Ishikawa (cell line): ENCODE measurements around the gene NFS1.

Experiments used
- CEBPB ChIP-seq: IDR thresholded peaks from 2 replicates; pipeline ENCODE4 v1.6.1; 2012
- CREB1 ChIP-seq: IDR thresholded peaks from 2 replicates; pipeline ENCODE4 v1.6.1; 2012; ENCODE audit warnings: low read depth
- EGR1 ChIP-seq: IDR thresholded peaks from 2 replicates; pipeline ENCODE4 v1.6.1; 2012
- EP300 ChIP-seq: IDR thresholded peaks from 2 replicates; pipeline ENCODE4 v1.6.1; 2012; ENCODE audit warnings: borderline replicate concordance
- FOXM1 ChIP-seq: IDR thresholded peaks from 2 replicates; pipeline ENCODE4 v1.6.1; 2012; ENCODE audit warnings: low read depth, borderline replicate concordance
- MAX ChIP-seq: IDR thresholded peaks from 2 replicates; pipeline ENCODE4 v1.6.1; 2012
- NFIC ChIP-seq: IDR thresholded peaks from 2 replicates; pipeline ENCODE4 v1.6.1; 2012
- RAD21 ChIP-seq: IDR thresholded peaks from 2 replicates; pipeline ENCODE4 v1.6.1; 2012; ENCODE audit warnings: low read depth
- REST ChIP-seq: IDR thresholded peaks from 2 replicates; pipeline ENCODE4 v1.6.1; 2012; ENCODE audit warnings: low read depth, mild to moderate bottlenecking
- TAF1 ChIP-seq: IDR thresholded peaks from 2 replicates; pipeline ENCODE4 v1.6.1; 2012; ENCODE audit warnings: low read depth, mild to moderate bottlenecking
- TCF12 ChIP-seq: IDR thresholded peaks from 2 replicates; pipeline ENCODE4 v1.6.1; 2012; ENCODE audit warnings: low read depth
- TEAD4 ChIP-seq: IDR thresholded peaks from 2 replicates; pipeline ENCODE4 v1.6.1; 2012
- USF1 ChIP-seq: IDR thresholded peaks from 2 replicates; pipeline ENCODE4 v1.6.1; 2012
- YY1 ChIP-seq: IDR thresholded peaks from 2 replicates; pipeline ENCODE4 v1.6.1; 2012; ENCODE audit warnings: low read depth
- ZBTB7A ChIP-seq: IDR thresholded peaks from 2 replicates; pipeline ENCODE4 v1.6.1; 2012; ENCODE audit warnings: low read depth

NFS1 gene

GRCh38 chr20:35730583-35731468, 31.7 kb upstream of the NFS1 start:
- TF ChIP-seq EP300 = no peak
- no peak for TF ChIP-seq CEBPB

GRCh38 chr20:35729836-35730582, 30.9 kb upstream of the NFS1 start:
- no peak for TF ChIP-seq EP300
- TF ChIP-seq CEBPB = no peak
- TF ChIP-seq EGR1 = no peak

GRCh38 chr20:35729283-35729807, 30.2 kb upstream of the NFS1 start:
- no peak for TF ChIP-seq FOXM1
- no peak for TF ChIP-seq ZBTB7A
- no peak for TF ChIP-seq CEBPB
- TF ChIP-seq NFIC = no peak
- no peak for TF ChIP-seq CREB1
- TF ChIP-seq RAD21 = no peak
- no peak for TF ChIP-seq TCF12
- TF ChIP-seq TAF1 = no peak
- TF ChIP-seq EGR1 = no peak
- TF ChIP-seq TEAD4 = no peak
- no peak for TF ChIP-seq REST
- no peak for TF ChIP-seq USF1
- TF ChIP-seq YY1 = no peak
- no peak for TF ChIP-seq EP300

- 0 out of 2 replicates have a peak, but pooled peaks have one; percentile 11 for TF ChIP-seq CEBPB
- TF ChIP-seq MAX = no peak
Observed at GRCh38 chr20:35726842-35727711, 27.9 kb upstream of the NFS1 start.

GRCh38 chr20:35724321-35725230, 25.4 kb upstream of the NFS1 start:
- TF ChIP-seq TEAD4 = no peak
- TF ChIP-seq FOXM1 = no peak
- no peak for TF ChIP-seq TCF12
- no peak for TF ChIP-seq EP300
- TF ChIP-seq MAX = no peak
- TF ChIP-seq TAF1 = no peak

- TF ChIP-seq CEBPB (no peak), EP300 (no peak), CREB1 (no peak), EGR1 (no peak), ZBTB7A (no peak), RAD21 (no peak), TEAD4 (no peak), FOXM1 (no peak), YY1 (no peak), MAX (no peak), TCF12 (no peak), NFIC (no peak), TAF1 (no peak), USF1 (no peak), REST (no peak)
Observed at GRCh38 chr20:35721621-35722020, 22.5 kb upstream of the NFS1 start.
